K562 (cell line): Measurements from ENCODE around the gene ZNRF3. TPM values are rescaled to one million over a fixed set of nuclear protein-coding genes. Genes with fewer than 3 reads are reported as not detected.
A peak's percentile ranks its signal among the peaks of the same experiment; 100 is the strongest.

ENCODE experiments used
- C11orf30 ChIP-seq: fragments of 450-650 bp; IDR thresholded peaks from 2 replicates; pipeline ENCODE4 v1.6.1; 2016; ENCODE audit warnings: low read depth, mild to moderate bottlenecking
- KDM2B ChIP-seq: fragments of 250-450 bp; sonication (Bioruptor Pico); IDR thresholded peaks from 2 replicates; pipeline ENCODE4 v1.8.0; 2021; ENCODE audit warnings: mild to moderate bottlenecking, moderate library complexity
- MGA ChIP-seq: fragments of 450-650 bp; IDR thresholded peaks from 2 replicates; pipeline ENCODE4 v1.6.1; 2016; ENCODE audit warnings: mild to moderate bottlenecking, moderate library complexity
- polyA plus RNA-seq, 8 experiments: library from polyadenylated mRNA; depleted of rRNA in 4 of 8; stranded (reverse) in 5 of 8; unstranded in 3 of 8; fragments of >200 nt; fragmentation: Nextera tagmentation in 2 of 8; fragmentation: Illumina TruSeq in 1 of 8; extraction: Ambion mirVana in 2 of 8; extraction: Trizol in 1 of 8; gene quantifications; 2 replicates each; pipeline versions ENCODE4 v1.2.1 to v1.2.3, GENCODE V29; 2011 to 2014; ENCODE audit warnings: inconsistent platforms in 1 of 8, missing spikeins in 1 of 8
- total RNA-seq, 7 experiments: library from RNA; depleted of rRNA in 6 of 7; stranded (reverse); fragments of >200 nt in 6 of 7; fragmentation: Illumina TruSeq in 2 of 7; extraction: Trizol in 2 of 7; gene quantifications; 2 replicates each; pipeline versions ENCODE4 v1.2.1 to v1.2.3, GENCODE V29; 2011 to 2021; ENCODE audit warnings: low replicate concordance in 1 of 7
- TF ChIP-seq, protein P1 (sequence below): sonication (generic); formaldehyde crosslinking; IDR thresholded peaks from 2 replicates; pipeline ENCODE4 v1.8.1; 2023; ENCODE audit warnings: mild to moderate bottlenecking, missing genetic modification reagents
- TF ChIP-seq, protein P2 (sequence below), 2 experiments: IDR thresholded peaks; 2 replicates each; pipeline ENCODE4 v1.6.1; 2012; ENCODE audit warnings: improper control_type of control experiment in 2 of 2, low read depth in 2 of 2, low read length in 2 of 2, borderline replicate concordance in 1 of 2

ZNRF3 gene
- total and polyA plus RNA-seq, 9 of the 15 experiments (the other 6 are each of a cell fraction or from before 2014, with no cell fraction given): 0.41 to 5.9 (median 1.7) TPM

- TF ChIP-seq, protein P1, sequence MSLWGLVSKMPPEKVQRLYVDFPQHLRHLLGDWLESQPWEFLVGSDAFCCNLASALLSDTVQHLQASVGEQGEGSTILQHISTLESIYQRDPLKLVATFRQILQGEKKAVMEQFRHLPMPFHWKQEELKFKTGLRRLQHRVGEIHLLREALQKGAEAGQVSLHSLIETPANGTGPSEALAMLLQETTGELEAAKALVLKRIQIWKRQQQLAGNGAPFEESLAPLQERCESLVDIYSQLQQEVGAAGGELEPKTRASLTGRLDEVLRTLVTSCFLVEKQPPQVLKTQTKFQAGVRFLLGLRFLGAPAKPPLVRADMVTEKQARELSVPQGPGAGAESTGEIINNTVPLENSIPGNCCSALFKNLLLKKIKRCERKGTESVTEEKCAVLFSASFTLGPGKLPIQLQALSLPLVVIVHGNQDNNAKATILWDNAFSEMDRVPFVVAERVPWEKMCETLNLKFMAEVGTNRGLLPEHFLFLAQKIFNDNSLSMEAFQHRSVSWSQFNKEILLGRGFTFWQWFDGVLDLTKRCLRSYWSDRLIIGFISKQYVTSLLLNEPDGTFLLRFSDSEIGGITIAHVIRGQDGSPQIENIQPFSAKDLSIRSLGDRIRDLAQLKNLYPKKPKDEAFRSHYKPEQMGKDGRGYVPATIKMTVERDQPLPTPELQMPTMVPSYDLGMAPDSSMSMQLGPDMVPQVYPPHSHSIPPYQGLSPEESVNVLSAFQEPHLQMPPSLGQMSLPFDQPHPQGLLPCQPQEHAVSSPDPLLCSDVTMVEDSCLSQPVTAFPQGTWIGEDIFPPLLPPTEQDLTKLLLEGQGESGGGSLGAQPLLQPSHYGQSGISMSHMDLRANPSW (CRISPR knock-in tag): no peak
- TF ChIP-seq MGA (0 out of 2 replicates have a peak, but pooled peaks have one; percentile 29), KDM2B (CRISPR knock-in tag) (no peak), C11orf30 (peak; percentile 64)
- TF ChIP-seq, protein P2, sequence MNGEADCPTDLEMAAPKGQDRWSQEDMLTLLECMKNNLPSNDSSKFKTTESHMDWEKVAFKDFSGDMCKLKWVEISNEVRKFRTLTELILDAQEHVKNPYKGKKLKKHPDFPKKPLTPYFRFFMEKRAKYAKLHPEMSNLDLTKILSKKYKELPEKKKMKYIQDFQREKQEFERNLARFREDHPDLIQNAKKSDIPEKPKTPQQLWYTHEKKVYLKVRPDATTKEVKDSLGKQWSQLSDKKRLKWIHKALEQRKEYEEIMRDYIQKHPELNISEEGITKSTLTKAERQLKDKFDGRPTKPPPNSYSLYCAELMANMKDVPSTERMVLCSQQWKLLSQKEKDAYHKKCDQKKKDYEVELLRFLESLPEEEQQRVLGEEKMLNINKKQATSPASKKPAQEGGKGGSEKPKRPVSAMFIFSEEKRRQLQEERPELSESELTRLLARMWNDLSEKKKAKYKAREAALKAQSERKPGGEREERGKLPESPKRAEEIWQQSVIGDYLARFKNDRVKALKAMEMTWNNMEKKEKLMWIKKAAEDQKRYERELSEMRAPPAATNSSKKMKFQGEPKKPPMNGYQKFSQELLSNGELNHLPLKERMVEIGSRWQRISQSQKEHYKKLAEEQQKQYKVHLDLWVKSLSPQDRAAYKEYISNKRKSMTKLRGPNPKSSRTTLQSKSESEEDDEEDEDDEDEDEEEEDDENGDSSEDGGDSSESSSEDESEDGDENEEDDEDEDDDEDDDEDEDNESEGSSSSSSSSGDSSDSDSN (IDR thresholded peaks at IDR 0.05; ENCODE audit: borderline replicate concordance in 1 of 2, low read depth in 2 of 2, low read length in 2 of 2): no peak
Measured at GRCh38 chr22:29049655-29050263, 166.4 kb downstream of the ZNRF3 start (continued).
